Anterior cingulate cortex (tissue), 58 donors: ENCODE results near the gene ATP13A2.
A peak's percentile ranks its signal among the peaks of the same experiment; 100 is the strongest.

ENCODE experiments used
- DNase-seq, 58 donors: peaks; one replicate each; lab custom pipeline; 2025; lab: John Stamatoyannopoulos, UW

ATP13A2 gene

DNA sequence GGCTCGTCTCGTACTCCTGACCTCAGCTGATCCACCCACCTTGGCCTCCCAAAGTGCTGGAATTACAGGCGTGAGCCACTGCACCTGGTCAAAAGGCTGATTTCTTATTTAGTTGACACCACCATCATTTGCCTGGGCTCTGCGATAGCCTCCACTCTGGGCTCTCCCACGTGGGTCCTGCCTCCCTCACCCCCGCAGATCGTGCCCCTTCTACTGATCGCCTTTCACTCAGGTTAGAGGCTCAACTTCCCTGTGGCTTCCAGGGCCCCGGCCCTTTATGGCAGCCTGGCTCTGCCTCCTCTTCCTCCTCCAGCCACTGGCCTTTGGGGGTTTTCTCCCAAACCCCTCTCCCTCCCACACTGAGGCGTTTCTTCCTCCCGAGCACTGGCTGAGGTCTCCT lies 28.8 kb downstream of the ATP13A2 start:
- no peak for DNase-seq

DNA sequence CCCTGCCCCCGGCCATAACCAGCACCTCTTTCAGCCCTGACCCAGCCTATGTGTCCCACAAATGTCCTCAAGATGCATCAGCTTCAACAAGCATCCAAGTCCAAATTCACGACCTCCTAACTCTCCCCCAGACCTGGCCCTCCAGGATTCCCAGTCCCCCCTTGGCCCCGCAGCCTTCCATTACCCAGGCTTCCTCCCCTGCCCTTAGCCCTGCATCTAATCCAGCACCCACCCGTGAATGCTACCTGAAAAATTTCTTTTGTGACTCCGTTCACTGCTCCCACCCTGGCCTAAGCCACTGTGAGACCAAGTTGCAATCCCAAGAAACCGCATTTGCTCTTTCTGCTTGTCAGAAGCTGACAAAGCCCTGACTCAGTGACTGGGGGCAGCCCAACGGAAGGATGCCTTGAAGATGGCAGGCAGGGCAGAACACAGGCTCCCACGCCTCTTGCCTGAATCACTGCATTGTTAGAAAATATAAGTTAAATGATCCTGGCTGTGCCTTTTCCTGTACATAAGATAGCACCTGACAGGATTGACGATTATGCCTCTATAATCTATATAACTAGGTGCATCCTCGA lies 30.4 kb downstream of the ATP13A2 start:
- DNase-seq = no peak

DNA sequence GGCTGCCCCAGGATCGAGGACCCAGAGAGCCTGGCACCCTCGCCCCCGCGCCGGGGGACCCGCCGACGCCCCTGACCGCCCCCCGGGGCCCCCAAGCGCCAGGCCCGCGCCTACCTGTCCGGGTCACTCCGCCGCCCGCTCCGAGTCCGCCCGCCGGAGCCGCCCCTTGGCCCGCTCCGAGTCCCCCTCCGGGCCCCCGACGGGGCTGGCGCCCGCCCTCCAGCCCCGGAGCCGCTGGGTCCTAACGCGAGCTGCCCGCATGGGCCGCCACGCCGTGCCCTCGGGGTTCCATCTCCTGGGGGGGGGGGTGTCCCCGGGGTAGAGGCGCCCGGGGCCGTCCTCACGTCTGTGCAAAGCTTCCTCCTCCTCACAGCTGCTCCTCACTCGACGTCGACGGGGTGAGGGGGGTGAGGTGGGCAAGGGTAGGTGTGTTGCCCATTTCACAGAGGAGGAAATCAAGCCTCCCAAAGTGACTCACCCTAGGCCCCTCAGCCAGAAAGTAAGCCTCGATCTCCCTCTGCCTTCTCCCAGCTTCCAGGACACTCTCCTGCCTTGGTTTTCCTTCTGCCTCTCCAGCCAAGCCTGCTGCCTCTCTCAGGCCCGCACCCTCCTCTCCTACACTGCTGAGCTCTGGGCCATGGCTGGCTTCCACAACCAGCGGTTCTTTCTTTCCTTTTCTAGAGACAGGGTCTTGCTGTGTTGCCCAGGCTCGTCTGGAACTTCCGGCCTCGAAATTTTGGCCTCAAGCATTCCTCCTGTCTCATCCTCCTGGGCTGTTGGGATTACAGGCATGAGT lies 31.1 kb downstream of the ATP13A2 start, which contains the start of gene MFAP2:
Gene MFAP2, minus strand, starts transcription at position 148 of the 796 bp plus-strand sequence. CDS start 2,347 bp downstream, outside the sequence.
- DNase-seq = no peak

DNA sequence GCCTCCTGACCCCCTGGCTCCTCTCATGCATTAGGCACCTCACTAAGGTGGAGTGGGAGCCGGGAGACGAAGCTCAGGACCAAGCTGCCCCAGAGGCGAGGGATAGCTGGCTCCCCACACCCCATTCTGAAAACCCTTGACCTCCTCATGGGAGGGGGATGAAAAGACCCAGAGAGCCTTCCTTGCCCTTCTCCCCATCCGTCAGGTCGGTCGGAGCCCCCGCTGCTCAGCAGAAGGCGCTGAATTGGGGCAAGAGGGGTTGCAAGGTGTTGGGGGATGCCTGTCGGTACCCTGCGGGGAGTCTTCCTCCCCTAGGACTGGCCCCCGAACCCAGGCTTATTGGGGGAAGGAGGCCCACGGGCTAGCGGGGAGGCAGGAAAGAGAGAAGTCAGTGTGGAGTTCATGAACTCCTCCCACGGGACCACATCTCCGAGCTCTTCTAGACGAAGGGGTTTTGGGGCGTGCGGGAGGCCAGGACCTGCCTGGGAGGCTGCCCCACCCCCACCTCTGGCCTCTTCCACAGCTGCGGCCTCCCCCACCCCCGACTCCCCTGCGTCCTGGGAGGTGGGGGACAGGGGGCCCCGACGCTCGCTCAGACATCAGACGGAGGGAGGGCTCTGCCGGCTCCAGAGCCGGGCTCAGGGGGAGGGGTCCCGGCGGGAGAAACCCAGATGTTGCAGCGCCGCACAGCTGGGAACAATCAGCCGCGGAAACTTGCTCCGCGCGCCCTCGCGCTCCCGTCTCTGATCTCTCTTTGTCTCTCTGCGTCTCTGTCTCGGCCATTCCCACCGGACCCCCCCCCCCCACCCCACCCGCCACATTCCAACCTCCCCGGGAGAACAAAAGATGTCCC lies 32.0 kb downstream of the ATP13A2 start:
- DNase-seq = no peak

DNA sequence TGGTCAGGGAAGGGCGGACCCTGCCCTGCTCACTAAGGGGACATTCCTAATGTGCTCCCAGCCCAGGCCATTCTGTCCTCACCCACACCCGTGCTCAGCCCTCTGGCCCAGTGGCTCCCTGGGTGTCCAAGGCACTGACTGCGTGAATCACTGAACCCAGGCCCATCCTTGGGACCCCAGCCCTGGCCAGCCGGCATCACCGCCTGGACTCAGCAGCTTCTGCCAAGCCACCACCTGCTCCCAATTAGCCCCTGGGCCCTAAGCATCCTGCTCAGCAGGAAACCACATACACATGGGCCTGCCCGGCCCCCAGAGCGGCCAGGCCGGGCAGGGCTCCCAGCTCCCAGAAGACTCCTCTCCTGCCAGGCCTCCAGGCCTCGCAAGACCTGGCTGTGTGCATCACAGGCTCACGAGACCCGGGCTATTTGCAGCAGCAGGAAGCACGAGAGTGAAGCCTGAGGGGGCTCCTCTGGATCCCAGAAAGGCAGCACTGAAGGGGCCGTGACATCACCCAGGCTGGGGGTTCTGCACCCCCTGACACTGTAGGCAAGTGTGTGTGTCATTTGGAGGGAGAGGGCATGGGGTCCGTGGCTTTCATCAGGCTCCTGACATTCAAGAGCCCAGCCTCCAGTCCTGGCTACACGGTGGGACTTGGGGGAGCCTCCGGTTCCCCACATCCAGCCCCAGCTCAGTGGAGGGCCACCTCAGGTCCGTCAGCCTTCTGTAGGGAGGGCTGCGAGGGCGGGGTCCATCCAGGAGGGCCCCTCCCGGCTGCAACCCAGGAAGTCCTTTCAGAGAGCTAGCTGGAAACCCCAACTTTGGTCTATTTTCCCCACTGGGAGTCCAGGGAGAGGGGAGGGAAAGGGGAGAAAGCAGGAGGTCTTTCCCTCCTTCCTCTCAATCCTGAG lies 32.9 kb downstream of the ATP13A2 start:
- peak in 3 of 58 donors; percentile 6 to 16 (median 16) for DNase-seq

DNA sequence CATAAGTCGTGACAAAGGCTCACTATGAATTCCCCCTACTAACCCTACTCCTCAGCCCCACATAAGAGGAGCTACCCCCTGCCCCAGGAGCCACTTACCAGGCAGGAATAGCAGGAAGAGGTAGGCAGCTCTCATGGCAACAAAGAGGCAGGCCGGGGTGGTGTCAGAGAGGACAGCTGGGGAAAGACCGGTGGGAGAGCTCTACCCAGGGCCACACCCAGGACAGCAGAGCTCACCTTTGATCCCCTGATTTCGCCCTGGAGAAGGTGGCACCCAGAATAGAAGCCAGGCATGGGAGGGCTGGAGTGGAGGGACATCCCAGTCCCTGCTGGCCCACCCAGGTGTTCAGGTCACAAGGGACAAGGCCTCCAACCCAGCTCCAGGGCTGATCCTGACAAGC lies 33.6 kb downstream of the ATP13A2 start:
- DNase-seq = no peak

DNA sequence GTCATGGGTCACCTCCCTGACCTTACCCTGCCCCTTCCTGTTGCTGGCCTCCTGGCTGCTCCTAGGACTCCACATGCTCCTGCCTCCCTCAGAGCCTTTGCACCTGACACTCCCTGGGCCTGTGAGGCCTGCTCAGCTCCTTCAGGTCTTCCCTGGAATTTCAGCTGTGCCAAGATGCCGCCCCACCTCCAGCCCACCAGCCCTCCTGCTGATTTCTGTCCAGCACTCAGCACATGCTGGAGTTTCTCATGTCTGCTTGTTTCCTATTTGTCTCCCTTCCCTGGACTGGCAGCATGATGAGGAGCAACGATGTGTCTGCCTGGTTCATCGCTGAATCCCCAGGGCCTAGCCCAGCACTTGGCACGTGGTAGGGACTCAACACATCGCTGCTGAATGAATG lies 34.4 kb downstream of the ATP13A2 start:
- no peak for DNase-seq

DNA sequence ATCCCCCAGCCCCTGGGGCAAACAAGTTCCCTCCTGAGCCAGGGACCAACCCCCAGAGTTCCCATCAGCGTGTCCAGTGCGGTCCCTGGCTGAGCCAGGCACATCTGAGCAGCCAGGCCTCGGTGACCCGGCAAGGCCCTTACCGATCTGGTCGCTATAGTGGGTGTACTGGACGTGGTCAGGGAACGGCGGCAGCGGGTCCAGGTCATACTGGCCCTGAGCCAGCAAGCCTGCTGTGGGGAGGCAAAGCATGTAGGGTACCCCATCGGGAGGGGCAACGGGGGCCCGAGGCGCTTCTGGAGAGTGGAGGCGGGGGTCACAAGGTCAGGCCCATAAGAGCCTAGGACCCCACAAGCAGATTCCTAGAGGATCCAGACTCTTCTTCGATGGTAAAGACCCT lies 34.8 kb downstream of the ATP13A2 start:
- DNase-seq = no peak

DNA sequence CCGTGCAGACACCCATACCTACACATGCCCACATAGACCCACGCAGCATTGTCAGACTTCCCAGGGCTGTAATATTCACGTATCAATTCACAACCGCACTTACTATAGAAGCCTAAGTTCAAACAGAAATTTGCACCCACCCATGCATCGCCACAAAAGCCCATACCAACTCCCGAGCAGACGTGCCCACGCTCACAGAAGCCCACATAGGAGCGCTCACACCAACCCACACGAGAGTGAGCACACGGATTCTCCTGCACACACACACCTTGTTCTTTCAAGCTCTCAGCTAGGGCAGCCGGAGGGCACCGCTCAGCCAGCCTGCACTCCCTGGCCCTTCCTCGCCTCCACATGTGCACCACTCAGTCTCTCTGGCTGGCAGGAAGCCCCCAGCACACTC lies 35.9 kb downstream of the ATP13A2 start:
- DNase-seq = no peak

DNA sequence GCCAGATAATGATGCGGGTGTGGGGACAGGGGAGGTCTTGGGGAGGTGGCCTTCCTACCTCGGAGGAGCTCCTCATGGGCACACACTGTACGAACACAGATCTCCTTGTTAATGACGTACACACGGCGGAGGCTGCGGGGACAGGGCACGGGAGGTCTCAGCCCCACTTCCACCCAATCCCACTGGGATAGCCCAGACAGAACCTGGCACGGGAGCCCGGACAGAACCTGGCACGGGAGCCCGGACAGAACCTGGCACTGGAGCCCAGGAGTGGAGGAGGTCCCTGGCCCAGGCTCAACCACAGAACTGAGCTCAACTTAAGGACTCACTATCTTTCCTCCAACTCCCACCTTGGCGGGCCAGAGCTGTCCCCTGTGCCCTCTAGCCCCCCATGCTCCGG lies 36.5 kb downstream of the ATP13A2 start:
- no peak for DNase-seq

DNA sequence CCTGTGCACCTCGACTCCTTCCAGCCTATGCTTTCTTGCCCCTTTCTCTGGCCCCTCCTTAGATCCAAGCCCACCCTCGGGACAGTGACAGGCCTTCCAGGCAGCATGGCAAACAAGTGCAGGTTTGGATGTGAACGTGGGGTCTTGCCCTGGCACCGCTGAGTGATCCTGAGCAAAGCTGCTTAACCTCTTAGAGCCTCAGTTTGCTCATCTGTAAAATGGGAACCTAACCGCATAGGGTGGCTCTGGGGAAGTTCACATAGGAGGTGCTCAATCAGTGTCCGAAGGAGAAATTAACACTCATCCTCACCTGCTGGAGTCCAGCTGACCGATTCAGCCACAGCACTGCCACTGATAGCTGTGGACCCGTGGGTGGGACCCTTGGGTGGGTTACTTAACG lies 38.5 kb downstream of the ATP13A2 start:
- no peak for DNase-seq

DNA sequence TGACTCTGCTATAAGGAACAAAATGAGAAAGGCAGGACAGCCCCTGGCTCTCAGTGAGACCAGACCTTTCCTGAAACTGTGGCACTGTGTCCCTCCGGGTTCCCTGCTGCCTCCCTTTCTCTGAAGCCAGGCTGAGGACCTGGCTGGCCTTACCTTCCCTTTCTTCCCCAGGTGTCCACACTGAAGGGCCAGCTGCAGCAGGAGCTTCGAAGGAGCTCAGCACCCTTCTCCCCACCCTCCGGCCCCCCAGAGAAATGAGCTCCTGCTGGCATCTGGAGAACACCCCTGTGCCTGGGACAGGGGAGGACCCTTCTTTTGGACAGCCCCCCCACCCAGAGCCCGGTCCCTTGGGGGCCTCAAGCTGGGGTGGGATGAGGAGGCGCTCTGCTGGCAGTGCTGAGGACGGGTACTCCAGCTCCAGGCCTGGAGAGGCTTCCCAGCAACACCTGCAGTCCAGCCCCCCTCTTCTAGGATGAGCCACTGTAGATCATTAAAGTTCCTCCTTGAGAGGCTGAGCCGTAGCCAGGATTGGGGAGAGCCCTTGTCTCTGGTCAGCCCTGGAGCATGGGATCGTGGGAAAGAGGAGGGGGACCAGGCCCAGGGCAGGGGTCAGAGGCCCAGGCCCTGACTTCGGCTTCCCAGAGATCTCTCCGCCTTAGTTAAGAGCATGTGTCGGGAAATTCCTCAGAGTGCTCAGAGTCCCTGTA lies 39.4 kb downstream of the ATP13A2 start:
- no peak for DNase-seq

DNA sequence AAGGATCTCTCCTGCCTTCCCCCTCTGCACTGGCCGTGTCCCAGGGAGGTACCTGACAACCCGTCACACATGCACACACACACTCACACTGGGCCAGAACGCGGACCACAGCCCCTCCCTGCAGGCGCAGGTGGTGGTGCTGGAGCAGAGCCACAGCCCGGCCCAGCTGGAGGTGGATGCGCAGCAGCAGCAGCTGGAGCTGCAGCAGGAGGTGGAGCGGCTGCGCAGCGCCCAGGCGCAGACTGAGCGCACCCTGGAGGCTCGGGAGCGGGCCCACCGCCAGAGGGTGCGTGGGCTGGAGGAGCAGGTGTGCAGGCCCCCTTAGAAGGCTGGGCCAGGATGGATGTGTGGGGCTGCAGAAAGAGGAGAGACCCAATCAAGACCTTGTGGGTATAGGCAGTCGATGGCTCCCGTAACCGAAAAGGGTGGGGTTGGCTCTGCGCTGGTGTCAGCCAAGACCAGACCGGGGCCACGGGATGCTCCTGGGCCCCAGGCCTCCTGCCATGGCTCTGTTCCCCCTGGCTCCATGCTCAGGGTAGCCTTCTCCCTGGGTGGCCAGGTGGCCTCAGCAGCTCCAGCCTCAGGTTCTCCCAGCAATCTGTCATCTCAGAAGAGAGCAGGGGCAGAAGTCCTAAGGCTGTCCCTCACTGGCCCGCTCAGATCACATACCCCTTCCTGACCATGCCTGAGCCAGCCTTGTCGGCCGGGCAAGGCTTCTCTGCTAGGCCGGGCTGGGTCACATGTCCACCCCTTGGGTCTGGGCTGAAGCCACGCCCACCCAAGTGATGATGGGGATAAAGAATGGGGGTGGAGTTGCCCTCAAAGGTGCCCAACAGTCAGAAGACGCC lies 40.2 kb downstream of the ATP13A2 start:
- DNase-seq = no peak

DNA sequence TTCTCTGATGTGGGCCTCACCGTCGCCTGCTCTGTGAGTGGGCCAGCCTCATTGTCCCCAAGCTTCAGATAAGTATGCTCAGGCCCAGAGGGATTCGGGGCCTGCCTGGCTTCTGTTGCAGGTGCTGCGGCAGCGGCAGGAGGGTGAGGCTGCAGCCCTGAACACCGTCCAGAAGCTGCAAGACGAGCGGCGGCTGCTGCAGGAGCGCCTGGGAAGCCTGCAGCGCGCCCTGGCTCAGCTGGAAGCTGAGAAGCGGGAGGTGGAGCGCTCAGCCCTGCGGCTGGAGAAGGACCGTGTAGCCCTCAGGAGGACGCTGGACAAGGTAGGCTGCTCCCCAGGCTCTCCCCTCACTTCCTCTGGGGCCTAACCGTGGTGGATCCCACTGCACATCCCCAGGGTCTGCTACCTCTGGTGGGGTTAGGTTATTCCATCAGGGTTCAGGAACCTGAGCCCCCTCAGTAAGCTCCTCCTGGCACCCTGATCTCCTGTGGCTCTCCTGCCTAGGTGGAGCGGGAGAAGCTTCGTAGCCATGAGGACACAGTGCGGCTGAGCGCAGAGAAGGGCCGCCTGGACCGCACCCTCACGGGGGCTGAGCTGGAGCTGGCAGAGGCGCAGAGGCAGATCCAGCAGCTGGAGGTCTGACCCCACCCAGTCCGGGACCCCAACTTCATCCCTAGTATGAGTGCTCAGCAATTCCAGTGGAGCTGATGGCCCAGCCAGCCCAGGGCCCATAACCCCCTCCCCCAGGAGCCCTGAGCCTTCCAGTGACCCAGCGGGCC lies 41.4 kb downstream of the ATP13A2 start:
- no peak for DNase-seq

DNA sequence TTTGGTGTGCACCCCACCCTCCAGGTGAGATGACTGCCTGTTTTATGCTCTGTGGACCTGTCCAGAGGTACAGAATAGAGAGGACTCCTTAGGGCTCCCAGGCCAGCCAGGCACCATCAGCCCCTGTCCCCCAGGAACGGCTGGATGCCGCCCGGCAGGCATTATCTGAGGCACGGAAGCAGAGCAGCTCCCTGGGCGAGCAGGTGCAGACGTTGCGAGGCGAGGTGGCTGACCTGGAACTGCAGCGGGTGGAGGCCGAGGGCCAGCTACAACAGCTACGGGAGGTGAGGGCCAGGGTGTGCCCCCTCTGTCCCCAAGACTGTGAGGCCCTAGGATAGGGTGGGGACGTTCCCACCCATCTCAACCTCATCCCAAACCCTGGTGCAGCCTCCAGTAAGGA lies 42.1 kb downstream of the ATP13A2 start:
- no peak for DNase-seq

DNA sequence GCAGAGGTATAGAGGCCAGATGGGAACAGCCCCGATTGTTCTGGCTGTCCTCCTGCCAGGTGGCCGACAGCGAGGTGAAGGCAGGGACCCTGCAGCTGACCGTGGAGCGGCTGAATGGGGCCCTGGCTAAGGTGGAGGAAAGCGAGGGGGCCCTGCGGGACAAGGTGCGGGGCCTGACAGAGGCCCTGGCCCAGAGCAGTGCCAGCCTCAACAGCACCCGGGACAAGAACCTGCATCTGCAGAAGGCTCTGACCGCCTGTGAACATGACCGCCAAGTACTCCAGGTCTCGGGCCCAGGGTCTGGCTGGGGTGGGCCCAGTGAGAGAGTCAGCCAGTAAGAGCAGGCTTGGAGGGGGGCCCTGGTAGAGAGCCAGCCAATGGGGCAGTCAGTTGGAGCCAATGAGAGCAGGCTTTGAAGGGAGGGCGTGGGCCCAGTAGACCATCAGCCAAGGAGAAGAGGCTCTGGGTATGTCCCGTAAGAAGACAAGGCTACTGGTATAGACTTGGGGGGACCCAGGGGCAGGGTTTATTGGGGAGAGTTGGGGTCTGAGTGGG lies 42.6 kb downstream of the ATP13A2 start:
- DNase-seq = no peak

DNA sequence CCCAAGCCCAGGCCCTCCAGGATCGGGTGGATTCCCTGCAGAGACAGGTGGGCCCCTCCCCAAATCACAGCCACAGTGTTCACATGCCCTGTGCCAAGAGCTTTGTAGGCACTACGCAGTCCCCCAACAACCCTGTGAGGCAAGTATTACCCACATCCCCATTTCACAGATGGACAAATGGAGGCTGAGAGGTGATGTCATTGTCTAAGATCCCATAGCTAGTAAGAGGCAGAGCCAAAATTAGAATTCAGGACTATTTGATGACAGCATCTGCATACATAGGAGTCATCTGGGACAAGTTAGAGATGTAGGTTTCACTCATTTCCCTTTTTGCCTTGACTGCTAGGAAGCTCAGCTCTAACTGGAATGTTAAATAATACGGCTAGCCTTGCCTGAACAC lies 43.4 kb downstream of the ATP13A2 start:
- no peak for DNase-seq

DNA sequence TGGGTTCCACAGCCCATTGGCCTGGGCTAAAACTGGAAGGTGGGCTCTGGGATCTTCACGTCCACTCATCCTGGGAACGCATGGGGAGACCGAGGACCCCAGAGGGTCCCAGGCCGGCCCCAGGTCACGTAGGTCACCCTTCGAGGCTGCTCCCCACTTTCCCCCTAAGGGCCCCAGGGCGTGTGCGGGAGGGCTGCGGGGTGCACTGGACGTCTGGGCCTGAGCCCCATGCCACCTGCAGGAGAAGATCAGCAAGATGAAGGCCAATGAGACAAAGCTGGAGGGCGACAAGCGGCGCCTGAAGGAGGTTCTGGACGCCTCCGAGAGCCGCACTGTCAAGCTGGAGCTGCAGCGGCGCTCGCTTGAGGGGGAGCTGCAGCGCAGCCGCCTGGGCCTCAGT lies 43.8 kb downstream of the ATP13A2 start:
- DNase-seq = no peak
